AG08396 (cell line): ENCODE results near the gene IL26.
"Not testable (repeated sequence)": the region's sequence is repeated elsewhere in the genome, so short reads cannot be mapped to it uniquely, and the experiment has no call there.

ENCODE experiments used
- DNase-seq: peaks from one replicate; pipeline ENCODE4 v3.0.0; 2012; ENCODE audit warnings: low spot score, mixed read lengths

IL26 gene

DNA sequence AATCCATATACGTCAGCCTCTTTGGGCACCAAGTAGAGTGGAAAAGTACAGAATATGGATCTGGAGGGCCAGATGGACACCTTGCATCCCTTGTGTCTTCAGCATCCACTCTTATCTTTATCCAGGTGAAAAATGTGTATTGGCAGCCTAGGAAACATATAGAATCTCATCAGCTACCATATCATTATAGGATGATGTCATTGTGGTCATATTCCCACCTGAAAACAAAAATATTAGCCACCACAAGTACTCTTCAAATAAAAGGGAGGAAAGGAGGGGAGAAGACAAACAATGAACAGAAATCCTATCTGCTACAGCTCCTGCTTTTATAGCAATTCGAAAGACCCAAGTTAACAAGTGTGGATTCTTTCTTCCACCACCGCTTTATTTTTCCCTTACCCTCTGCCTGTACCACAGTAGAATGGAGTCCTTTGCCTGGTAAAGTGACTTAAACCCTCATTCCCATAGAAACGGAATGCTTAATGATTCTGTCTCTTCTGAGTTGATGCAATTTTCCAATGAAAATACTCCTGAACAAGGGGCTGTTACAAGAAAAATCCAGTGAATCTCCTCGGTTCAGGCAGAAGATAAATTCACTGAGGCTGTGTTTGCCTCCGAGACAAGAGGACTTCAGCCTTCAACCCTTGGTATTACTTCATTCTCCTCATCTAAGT lies 13.8 kb upstream of the IL26 start:
- no peak for DNase-seq

DNA sequence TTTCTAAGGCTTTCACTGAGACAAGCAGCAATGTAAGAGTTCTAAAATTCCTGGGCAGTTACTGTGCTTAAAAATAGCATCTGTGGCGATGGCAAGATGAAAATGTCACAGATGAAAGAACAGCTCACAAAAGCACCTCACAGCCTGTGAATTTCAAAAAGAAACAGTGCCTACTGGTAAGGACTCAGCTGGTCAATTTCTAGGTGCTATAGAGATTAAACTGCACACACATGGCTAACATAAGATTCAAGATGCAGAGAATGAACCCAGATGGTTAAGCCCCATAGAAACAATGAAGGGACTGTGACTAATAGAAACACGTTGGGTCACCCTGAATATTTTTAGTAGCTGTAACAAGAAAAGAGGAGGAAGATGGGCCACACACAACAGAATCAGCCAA lies 12.0 kb upstream of the IL26 start:
- no peak for DNase-seq

DNA sequence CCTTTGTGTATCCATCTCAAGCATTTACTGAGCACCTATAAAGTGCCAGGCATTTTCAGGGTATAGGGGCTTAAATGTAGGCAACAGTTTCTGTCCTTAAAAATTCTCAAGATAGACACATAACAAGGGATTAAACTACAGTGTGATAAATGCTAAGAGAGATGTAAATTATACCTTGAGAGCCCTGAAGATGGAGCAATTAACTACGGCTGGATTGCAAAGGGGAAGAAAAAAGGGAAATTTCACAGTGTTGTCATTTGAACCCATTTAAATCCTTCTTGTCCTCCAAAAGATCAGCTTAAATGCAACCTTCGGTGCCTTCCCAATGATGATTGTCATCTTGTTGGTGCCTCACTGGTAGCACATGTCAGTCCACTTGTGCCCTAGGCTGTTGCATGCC lies 11.5 kb upstream of the IL26 start:
- DNase-seq, result no peak

DNA sequence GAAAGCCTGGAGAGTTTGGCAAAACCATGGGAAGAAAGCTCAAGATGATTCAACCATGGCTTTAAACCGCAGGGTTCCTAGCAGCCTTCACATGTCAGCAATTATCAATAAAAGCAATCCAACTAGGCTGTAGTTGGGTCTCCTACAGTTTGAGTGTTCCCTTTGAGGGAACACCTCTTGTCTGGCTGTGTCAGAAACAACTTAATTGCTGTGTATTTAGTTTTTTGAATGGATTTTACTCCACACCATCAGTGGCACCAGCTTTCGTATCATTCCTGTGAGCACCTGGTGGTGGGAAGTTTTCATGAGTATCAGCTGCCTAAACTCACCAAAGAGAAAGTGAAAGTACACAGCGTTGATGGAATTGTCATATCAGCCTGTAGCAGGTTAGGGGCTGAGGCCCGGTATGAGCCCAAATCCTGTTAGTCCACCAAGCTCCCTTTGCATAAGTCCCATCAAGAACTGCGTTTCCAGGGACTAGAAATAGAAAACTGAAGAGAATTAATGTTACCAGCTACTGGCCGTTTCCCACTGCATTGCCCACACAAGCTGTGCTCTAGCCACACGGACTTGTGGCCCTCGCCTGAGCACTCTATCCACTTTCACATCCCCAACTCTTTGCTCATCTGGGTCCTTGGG lies 10.9 kb upstream of the IL26 start:
- DNase-seq, result no peak

DNA sequence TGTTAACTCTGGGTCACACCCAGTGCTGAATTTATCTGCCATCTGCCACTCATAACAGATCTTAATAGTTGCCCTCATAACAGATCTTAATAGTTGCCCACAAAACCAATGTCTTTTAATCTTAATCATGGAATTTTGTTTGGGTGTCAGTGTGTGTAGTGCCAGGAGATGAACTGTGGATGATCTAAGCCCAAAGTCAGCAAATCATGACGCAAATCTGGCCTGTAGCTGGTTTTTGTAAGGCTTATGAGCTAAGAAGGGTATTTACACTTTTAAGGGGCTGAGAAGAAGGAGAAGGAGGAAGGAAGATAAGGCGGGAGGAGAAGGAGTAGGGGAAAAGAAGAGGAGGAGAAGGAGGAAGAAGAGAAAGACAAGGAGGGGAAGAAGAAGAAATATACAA lies 10.0 kb upstream of the IL26 start:
- no peak for DNase-seq

DNA sequence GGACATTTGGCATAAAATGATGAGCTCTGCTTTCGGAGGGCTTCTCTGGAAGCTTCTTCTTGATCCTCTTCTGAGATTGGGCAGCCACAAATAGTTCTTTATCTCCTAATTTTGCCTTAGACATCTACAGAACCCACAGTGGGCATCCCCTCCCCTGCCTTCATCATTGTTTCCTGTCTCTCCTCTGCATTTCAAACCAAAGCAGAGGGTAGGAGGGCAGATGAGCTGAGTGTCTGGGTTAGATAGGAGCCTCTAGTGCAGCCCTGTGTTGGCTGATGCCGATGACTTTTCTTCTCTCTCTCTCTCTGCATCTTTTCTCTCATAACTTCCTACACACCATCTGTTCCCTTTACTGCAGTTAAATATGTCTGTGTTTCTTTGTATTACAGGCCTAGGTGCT lies 8.5 kb upstream of the IL26 start:
- no peak for DNase-seq

DNA sequence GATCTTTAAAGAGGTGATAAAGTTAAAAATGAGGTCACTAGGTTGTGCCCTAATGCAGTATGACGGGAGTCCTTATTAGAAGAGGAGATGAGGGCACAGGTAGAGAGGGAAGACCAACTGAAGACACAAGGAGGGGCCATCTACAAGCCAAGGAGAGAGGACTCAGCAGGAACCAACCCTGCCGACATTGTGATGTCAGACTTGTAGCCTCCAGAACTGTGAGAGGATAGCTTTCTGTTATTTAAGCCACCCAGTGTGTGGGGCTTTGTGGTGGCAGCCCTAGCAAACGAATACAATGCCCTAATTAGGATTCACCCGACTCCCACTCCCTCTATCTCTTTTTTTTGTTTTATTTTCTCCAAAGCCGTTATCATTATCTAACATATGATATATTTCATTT lies 7.9 kb upstream of the IL26 start:
- no peak for DNase-seq

DNA sequence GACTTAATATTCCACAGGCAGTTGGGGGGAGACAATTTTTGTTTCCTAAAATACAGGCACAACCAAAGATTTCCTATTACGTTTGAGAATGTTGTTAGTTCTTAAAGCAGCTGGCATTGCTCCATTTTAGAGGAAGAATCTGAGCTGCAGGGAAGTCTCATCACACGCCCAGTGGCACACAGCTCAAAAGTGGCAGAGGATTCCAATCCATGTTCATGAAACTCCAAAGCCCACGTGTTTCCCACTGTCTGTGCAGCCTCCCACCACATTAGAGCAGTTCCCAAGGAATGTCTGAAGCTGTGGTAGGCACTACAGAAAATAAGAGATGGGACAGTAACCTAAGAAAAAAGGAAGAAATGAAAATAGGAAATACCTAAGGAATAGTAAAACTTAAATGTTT lies 6.1 kb upstream of the IL26 start:
- DNase-seq, result no peak

DNA sequence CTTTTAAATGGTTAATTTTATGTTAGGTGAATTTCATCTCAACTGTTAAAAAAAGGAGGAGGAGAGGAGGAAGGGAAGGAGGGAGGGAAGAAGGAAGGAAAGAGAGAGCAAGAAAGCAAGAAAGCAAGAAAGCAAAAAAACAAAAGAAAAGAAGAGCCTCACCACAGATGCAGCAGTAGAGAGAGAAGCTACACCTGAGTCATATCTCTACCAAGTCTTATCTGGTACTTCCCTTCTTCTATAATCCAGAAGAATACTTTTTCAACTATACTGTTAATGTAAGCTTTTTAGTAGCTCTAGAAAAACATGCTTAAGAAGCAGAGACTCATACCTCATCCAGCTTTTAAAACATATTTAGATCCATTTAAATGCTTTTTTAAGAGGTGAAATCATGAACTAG lies 5.6 kb upstream of the IL26 start:
- no peak for DNase-seq

DNA sequence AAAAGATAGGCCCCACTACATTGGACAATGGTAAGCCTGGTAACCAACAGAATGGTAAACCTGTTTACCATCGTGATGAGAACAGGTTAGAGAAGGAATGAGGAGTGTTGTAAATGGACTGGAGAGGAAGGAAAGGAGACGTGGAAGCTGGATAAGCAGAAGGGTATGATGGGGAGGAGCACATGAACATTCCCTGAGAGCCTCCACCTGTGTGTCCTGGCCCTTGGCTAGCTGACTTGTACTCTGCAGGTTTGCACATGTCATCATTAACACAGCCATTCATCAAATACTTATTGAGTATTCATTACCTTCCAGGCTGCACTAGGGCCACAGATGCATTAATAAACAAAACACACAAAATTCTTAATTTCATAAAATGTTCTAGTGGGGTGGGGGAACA lies 4.3 kb upstream of the IL26 start:
- DNase-seq, result no peak

DNA sequence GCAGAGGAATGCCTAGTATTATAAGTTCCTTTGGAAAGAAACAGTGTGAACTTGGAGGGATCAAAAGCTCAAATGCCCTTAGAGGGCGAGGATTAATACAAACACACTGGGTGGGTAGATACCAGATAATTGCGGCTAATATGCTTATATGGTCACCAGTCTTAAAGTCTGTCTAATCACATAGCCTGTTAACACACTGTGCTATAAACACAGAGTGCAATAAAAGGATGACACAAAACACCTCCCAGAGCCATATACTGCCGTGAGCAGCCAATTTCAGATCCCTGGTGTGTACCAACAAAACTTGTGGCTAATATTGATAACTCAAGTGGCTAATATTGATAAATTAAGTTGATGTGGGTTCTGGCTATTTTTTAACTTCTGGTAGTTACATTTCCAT lies 1.7 kb upstream of the IL26 start:
- DNase-seq, result no peak

DNA sequence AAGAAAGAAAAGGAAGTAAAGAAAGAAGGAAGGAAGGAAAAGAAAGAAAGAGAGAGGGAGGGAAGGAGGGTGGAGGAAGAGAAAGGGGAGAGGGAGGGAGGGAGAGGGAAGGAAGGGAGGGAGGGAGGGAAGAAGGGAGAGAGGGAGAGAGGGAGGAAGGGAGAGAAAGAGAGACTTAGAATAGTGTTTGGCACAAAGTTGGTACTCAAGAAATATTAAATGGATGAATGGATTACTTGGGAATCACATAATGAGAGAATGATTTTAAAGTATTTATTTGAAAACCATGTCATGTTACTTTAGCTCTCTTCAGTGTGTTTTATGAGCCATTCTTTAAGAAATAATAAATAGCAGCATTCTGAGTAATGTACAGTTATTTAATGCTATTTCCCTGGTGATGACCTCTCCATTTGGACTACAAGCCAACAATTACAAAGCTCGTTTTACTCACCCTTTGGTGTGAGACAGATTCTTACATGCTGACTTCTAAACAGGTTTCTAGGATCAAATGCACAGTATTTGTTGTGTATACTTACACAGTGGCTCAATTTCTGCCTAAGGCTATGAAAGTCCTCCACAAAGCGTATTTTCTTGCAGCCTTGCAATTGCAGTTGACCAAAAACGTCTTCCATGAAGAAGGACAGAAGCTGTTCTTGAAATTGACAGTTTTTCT lies 861 bp downstream of the IL26 start:
- DNase-seq, result no peak

DNA sequence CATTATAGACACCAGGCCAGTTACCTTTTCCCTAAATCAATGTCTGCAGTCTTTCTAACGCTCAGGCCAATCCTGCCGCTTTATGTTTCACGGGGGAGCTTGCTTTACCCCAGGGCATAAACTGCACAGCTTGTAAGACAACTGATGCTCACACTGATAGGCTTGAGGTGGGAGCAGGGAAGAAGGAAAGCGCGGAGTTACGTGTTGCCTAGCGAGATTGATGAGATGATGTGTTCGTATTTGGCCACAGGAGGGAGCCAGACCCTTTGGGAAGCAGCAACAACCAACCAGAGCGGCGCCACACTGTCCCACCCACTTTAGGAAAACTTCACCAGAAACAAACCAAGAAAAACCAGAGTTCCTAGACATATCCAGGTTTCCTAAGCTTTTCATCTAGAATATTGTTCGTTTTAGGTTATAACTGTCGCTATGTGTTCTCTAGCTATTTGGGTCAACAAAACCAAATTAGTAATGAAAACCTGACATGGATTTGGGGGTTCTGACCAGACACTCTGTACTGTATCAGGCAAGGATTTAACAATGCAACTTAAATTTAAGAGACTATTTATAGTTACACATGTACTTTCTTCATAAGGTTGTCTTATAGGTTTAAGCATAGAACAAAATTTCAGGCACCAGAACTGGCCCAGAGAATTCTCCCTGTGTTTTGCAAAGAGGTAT lies 2.4 kb downstream of the IL26 start:
- peak; percentile 84 for DNase-seq

DNA sequence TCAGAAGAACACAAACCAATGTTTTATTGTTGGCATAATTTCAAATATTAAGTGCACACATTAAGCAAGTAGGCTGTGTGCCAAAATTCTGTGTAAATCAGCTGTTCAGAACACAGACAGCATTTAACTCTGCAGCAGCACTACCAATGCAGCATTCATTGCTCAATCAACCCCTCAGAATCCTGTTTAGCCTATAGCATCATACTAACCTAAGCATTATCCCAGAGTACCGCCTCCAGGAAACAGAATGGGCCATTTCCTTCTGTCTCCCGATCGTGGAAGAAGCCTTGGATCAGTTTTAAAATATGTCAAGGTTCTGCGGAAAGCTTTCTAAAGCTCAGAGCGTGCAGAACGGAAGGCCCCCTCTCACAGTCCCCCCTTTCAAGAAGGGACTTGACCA lies 3.3 kb downstream of the IL26 start:
- no peak for DNase-seq

DNA sequence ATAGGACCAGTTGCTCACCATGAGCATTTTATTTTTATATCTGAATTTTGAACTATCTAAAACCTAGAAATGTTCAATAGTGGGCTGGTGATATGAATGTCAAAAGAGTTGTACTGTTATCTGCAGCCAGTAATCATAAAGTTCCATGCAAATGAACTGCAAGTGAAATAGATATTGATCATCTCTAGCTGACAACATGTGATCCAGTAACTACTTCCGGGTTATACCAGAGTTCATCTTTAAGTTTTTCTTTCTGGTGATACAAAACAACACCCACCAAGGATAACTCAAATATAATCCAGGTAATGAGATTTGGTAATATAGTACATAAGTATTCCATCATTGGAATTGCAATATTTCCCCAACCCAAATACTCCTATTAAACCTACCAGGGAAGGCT lies 4.1 kb downstream of the IL26 start:
- no peak for DNase-seq

DNA sequence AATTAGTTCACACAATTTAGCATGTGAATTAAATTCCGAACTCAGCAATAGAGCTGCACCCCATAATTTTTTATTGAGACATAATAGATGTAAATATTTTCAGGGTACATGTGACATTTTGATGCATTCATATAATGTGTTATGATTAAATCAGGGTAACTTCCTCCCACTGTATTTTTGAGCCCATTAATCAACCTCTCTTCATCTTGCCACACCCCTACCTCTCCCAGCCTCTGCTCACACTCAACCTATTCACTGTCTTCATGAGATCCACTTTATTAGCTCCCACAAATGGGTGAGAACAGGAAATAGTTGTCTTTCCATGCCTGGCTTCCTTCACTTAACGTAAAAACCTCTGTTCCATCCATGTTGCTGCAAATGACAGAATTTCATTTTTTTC lies 14.7 kb downstream of the IL26 start:
- no peak for DNase-seq

DNA sequence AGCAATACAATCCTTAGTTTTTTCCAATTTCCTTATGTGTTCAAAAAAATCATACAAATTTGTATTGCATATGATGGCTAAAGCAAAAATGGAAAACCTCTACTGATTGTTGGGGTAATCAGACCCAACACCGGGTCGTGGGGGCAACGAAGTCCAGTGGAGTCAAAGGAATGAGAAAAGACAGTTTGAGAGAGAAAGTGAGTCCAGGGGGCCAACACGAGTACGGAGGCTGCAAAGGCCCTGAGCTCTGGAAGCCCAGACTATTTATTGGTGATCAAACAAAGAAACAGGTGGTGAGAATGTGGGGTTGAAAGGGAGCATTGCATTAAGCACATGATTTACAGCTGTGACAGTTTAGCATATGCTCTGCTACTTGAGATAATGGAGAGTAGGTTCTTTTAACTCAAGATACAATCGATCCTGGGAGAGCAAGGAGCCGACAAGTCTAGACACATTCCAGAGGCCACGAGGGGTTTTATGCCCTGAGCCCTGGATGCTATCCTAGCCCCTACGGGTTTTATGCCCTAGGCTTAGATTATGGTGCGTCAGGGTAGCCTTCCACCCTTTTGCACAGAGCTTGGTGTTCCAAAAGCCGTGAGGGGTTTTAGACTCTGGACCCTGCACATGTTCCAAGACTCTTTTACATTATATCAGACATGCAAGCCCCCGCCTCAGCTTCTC lies 16.4 kb downstream of the IL26 start:
- DNase-seq, result not testable (repeated sequence)

DNA sequence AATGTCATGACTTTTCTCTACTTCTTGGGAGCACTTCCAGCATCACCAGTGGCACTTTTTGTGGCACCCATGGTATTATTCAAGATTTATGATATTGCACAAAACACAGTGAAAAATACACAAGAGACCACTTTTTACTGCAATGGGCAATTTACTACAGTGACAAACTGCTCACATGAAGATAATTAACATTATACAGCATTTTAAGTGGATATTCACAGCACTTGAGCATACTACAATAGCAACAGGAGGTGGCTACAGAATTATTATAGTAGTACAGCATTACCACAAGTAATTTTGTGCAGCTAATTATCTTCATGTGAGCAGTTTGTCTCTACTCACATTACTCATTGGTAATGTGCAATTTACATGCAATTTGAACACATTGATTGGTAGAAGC lies 18.3 kb downstream of the IL26 start:
- DNase-seq, result no peak

DNA sequence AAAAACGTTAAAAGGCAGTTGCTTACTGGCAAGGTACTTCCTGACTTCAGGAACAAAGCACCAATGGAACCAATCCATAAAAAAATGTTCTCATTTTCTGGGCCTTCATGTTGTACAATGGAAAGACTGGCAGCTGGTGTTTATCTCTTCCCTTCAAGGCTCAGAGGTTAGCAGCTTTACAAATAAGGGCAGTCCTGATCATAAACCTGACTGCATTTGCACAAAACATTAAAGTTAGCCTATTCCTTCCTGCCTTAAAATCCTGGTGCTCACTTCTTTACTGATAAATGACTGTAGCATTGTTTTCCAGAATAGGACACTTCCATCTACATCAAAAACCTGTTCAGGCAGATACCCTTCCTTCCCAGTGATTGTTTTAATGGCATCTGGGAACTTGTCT lies 19.2 kb downstream of the IL26 start:
- DNase-seq, result no peak

DNA sequence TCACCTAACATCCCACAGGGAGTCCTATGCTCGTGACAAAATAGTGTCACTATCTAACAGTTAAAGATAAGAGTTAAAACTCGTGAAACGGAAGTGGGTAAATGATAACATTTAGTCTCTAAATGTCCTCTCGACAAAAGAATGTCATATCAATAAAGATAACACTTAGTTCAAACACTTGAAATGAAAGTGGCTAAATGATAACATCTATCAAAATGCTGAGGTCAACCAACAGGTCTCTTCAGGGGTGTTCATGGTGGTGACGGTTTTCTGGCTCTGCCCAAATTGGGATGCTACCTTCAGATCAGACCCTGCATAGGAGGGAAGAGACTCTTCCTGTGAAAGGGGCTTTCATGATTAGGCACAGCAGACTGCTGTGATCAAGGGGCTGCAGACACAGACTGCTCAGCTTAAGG lies 22.1 kb downstream of the IL26 start:
- no peak for DNase-seq

DNA sequence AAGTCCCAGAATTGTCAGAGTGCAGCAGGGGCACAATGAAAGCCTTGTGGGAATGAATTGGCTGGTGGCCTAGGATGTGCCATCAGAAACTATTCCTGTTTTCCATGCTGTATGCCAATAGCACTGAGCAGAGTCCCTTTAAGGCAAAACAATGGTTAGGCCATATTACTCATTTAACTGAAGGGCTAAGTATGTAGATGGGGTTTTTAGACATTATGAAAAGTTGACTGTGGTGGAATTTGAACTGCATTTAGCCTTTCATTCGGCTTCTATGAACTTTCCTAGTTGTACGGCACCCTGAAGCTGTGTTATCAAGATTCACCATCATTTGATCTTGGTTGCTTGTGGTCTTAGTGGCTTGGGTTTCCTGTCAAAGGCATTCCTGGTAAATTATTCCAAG lies 24.8 kb downstream of the IL26 start:
- no peak for DNase-seq

DNA sequence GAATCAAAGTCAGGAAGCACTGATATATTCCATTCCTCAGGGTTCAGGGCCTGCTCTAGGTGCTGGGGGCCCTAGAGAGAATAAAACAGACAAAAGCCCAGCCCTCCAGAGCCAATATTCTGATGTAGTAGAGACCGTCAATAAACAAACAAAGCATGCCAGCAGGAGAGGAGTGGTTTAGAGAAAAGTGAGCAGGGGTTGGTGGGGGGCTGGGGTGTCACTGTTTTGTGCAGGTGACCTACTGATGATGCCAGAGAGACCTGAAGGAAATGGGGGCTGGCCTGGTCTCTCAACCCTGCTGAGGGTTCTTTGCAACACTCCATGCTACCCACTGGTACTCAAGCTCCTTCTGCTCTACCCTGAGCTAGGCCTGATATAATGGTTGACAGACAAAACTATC lies 26.5 kb downstream of the IL26 start:
- no peak for DNase-seq
